Panc1 (cell line): ENCODE data around the gene NUP210. TPM values are rescaled to one million over a fixed set of nuclear protein-coding genes. Genes with fewer than 3 reads are reported as not detected.

ENCODE experiments used
- ATAC-seq: fragments of 200-7000 bp; cut with Tn5 transposase; 2 replicates; pipeline ENCODE4 v1.9.1; 2020; ENCODE audit warnings: mild to moderate bottlenecking, moderate library complexity
- BruUV-seq: library from RNA; stranded (reverse); fragments of 400-500 nt; replicated peaks from 2 replicates; lab custom pipeline; 2021; lab: Mats Ljungman, UMichigan
- CTCF ChIA-PET: fragments of 300-600 bp; sonication (Branson Sonifier 250); formaldehyde crosslinking; loops from one replicate; lab custom pipeline; 2022; ENCODE audit warnings: antibody characterized with exemption; lab: Charles Lee
- POLR2A ChIA-PET: fragments of 300-600 bp; sonication (Branson Sonifier 250); formaldehyde crosslinking; loops from one replicate; lab custom pipeline; 2022; ENCODE audit warnings: antibody characterized with exemption; lab: Charles Lee
- DNase-seq: peaks from one replicate; pipeline ENCODE4 v3.0.0-alpha.2; 2010; ENCODE audit warnings: low read depth, low spot score
- H3K27ac ChIP-seq: 2 replicates; pipeline ENCODE4 v1.5.1; 2011; ENCODE audit warnings: mild to moderate bottlenecking, low read length, inconsistent platforms
- H3K27me3 ChIP-seq: fragments of 200-500 bp; sonication (Bioruptor generic); 2 replicates; pipeline ENCODE4 v1.6.0; 2014; ENCODE audit warnings: low read length, inconsistent platforms; ENCODE audit not compliant: control insufficient read depth, insufficient read depth
- H3K36me3 ChIP-seq: fragments of 200-500 bp; sonication (Bioruptor generic); 2 replicates; pipeline ENCODE4 v1.5.1; 2014; ENCODE audit warnings: inconsistent platforms, mild to moderate bottlenecking, low read length, moderate library complexity; ENCODE audit not compliant: control insufficient read depth, insufficient read depth
- H3K4me1 ChIP-seq: 2 replicates; pipeline ENCODE4 v1.5.1; 2011; ENCODE audit warnings: inconsistent platforms, mild to moderate bottlenecking, low read length, moderate library complexity; ENCODE audit not compliant: control insufficient read depth, insufficient read depth
- H3K4me3 ChIP-seq, 2 experiments: 2 replicates each; pipeline ENCODE4 v1.5.1; 2011 to 2012; ENCODE audit warnings: low read depth in 2 of 2, low read length in 2 of 2, mild to moderate bottlenecking in 2 of 2, inconsistent platforms in 1 of 2, moderate library complexity in 1 of 2
- H3K9me3 ChIP-seq: fragments of 200-500 bp; sonication (Bioruptor generic); 2 replicates; pipeline ENCODE4 v1.5.1; 2014; ENCODE audit warnings: low read depth, mild to moderate bottlenecking, inconsistent platforms, low read length, moderate library complexity; ENCODE audit not compliant: control insufficient read depth, insufficient read depth
- CTCF ChIP-seq: fragments of 450-650 bp; IDR thresholded peaks from 2 replicates; pipeline ENCODE4 v1.5.1; 2017; ENCODE audit warnings: mild to moderate bottlenecking
- POLR2AphosphoS5 ChIP-seq: IDR thresholded peaks from 2 replicates; pipeline ENCODE4 v1.6.1; 2012; ENCODE audit warnings: mild to moderate bottlenecking, low read depth, low read length, moderate library complexity
- REST ChIP-seq, 2 experiments: IDR thresholded peaks; 2 replicates each; pipeline ENCODE4 v1.6.1; 2011 to 2012; ENCODE audit warnings: low read depth in 2 of 2, control low read depth in 1 of 2, low read length in 1 of 2, mild to moderate bottlenecking in 1 of 2, moderate library complexity in 1 of 2; ENCODE audit not compliant: insufficient read depth in 1 of 2
- SIN3A ChIP-seq: IDR thresholded peaks from 2 replicates; pipeline ENCODE4 v1.6.1; 2012; ENCODE audit warnings: low read depth, mild to moderate bottlenecking, low read length, moderate library complexity, borderline replicate concordance; ENCODE audit not compliant: insufficient read depth
- TCF7L2 ChIP-seq: IDR thresholded peaks from 2 replicates; pipeline ENCODE4 v1.6.1; 2011; ENCODE audit warnings: mild to moderate bottlenecking, low read depth, low read length, inconsistent platforms
- in situ Hi-C: cut with HindIII; loops from 2 replicates; pipeline ENCODE4 v1.10.0; 2016; ENCODE audit warnings: low sequenced_read_pairs, low pct_unique_long_range_greater_than_20kb
- intact Hi-C: fragments of 100-400 bp; cut with micrococcal nuclease; formaldehyde crosslinking; loops from one replicate; pipeline ENCODE4 v1.10.0; 2022; ENCODE audit not compliant: unreplicated experiment
- total RNA-seq: library from RNA; stranded (reverse); gene quantifications from one replicate; pipeline ENCODE4 v1.2.1, GENCODE V29; 2021; ENCODE audit not compliant: unreplicated experiment

NUP210 gene
- total RNA-seq, 1 experiment from 2014 or later: 36.8 TPM

GRCh38 chr3:13411186-13411860 lies 8.8 kb downstream of the NUP210 start:
- peaks cover 6% of the 10 kb centered on the region; the same call in 1 of the 2 replicates for H3K4me1 ChIP-seq
- H3K27ac ChIP-seq: no peak overlapping the region
- no TSS peak for BruUV-seq
- in situ Hi-C loops: no loop called here
- ChIA-PET CTCF (no interaction called here), POLR2A (no interaction called here)
- ATAC-seq: no peak
- no peaks in the 10 kb centered on the region for H3K9me3 ChIP-seq
- intact Hi-C loops: no loop called here
- no peak overlapping the region for H3K4me3 ChIP-seq
- TF ChIP-seq POLR2AphosphoS5: no peak
- no peak for TF ChIP-seq SIN3A
- TF ChIP-seq CTCF: no peak
- TF ChIP-seq TCF7L2: no peak
- no peak for TF ChIP-seq REST (IDR thresholded peaks at IDR 0.05; ENCODE audit: insufficient read depth in 1 of 2, low read depth in 2 of 2, low read length in 1 of 2)
- no peak for DNase-seq
- no peaks in the 10 kb centered on the region for H3K36me3 ChIP-seq
- H3K27me3 ChIP-seq: no peaks in the 10 kb centered on the region

GRCh38 chr3:13408890-13409289 lies 11.2 kb downstream of the NUP210 start:
- Histone ChIP-seq H3K9me3 (no peaks in the 10 kb centered on the region), H3K4me3 (no peak overlapping the region), H3K4me1 (peaks cover 1% of the 10 kb centered on the region; the same call in 1 of the 2 replicates), H3K27ac (no peak overlapping the region), H3K27me3 (no peaks in the 10 kb centered on the region), H3K36me3 (no peaks in the 10 kb centered on the region)
- ChIA-PET CTCF (no interaction called here), POLR2A (no interaction called here)
- in situ Hi-C loops: no loop called here
- no peak for ATAC-seq
- no TSS peak for BruUV-seq
- TF ChIP-seq SIN3A (no peak), CTCF (no peak), REST (IDR thresholded peaks at IDR 0.05; ENCODE audit: insufficient read depth in 1 of 2, low read depth in 2 of 2, low read length in 1 of 2) (no peak), POLR2AphosphoS5 (no peak), TCF7L2 (no peak)
- DNase-seq: no peak
- intact Hi-C loops: no loop called here
